ENCODE data around the gene IFT122.
A peak's percentile ranks its signal among the peaks of the same experiment; 100 is the strongest.
"Not testable (repeated sequence)": the region's sequence is repeated elsewhere in the genome, so short reads cannot be mapped to it uniquely, and the experiment has no call there.

Gene IFT122, protein sequence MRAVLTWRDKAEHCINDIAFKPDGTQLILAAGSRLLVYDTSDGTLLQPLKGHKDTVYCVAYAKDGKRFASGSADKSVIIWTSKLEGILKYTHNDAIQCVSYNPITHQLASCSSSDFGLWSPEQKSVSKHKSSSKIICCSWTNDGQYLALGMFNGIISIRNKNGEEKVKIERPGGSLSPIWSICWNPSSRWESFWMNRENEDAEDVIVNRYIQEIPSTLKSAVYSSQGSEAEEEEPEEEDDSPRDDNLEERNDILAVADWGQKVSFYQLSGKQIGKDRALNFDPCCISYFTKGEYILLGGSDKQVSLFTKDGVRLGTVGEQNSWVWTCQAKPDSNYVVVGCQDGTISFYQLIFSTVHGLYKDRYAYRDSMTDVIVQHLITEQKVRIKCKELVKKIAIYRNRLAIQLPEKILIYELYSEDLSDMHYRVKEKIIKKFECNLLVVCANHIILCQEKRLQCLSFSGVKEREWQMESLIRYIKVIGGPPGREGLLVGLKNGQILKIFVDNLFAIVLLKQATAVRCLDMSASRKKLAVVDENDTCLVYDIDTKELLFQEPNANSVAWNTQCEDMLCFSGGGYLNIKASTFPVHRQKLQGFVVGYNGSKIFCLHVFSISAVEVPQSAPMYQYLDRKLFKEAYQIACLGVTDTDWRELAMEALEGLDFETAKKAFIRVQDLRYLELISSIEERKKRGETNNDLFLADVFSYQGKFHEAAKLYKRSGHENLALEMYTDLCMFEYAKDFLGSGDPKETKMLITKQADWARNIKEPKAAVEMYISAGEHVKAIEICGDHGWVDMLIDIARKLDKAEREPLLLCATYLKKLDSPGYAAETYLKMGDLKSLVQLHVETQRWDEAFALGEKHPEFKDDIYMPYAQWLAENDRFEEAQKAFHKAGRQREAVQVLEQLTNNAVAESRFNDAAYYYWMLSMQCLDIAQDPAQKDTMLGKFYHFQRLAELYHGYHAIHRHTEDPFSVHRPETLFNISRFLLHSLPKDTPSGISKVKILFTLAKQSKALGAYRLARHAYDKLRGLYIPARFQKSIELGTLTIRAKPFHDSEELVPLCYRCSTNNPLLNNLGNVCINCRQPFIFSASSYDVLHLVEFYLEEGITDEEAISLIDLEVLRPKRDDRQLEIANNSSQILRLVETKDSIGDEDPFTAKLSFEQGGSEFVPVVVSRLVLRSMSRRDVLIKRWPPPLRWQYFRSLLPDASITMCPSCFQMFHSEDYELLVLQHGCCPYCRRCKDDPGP

DNA sequence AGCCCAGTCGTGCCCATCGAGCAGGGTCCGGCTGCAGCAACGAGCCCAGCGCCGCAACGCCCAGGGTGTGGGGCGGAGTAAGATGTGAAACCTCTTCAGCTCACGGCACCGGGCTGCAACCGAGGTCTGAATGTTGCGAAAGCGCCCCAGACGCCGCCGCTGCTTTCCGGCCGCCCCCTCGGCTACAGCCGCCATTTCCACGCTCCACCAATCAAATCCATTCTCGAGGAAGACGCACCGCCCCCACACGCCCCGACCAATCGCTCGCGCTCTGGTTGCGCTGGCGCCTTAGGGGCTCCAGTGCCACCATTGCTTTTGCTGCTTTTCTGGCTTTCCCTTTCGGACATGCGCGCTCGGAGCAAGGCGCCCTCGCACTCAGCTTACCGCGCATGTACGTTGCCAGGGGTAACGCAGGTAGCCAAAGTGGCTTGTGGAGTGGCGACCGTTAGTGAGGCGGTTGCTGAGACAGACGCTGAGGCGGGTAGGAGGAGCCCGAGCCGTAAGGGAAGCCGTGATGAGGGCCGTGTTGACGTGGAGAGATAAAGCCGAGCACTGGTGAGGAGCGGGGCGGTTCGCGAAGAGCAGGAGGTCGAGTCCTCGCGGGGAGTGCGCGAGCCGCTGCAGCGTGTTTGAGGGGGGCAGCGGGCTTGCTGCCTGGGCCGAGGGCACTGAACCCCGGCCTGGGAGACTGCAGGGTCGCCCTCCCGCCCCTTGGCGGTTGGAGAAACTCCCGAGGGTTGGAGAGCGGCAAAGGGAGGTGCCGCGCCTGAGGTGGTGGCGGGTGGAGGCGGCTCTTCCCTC is at the start of gene IFT122, which contains the start of gene MBD4:
Gene IFT122, plus strand, starts transcription at position 408 of the 801 bp plus-strand sequence. Its CDS starts 107 bp downstream, at position 515.
Gene MBD4, minus strand, starts transcription at position 132 of the 801 bp plus-strand sequence. Its CDS starts 115 bp downstream, at position 17.
- peak; percentile 100 for DNase-seq

DNA sequence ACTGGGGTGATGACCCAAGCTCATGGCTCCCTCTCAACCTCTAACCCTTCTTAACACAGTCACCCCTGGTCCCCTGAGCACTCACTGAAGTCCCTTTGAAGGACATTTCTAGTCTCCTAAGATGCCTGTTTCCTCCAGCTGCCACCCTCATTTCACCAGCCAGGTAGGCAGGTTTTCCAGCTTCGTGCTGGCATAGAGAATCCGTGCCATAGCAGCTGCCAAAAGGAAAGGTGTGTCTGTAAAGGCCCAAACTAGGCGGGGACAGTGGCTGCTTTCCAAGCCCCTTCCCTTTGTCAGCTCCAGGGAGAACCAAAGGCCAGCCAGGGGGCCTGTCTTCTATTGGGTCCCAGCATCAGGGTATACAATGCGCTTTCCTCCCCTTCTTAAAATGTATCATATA is 48.4 kb upstream of the IFT122 start:
- DNase-seq = not testable (repeated sequence)

DNA sequence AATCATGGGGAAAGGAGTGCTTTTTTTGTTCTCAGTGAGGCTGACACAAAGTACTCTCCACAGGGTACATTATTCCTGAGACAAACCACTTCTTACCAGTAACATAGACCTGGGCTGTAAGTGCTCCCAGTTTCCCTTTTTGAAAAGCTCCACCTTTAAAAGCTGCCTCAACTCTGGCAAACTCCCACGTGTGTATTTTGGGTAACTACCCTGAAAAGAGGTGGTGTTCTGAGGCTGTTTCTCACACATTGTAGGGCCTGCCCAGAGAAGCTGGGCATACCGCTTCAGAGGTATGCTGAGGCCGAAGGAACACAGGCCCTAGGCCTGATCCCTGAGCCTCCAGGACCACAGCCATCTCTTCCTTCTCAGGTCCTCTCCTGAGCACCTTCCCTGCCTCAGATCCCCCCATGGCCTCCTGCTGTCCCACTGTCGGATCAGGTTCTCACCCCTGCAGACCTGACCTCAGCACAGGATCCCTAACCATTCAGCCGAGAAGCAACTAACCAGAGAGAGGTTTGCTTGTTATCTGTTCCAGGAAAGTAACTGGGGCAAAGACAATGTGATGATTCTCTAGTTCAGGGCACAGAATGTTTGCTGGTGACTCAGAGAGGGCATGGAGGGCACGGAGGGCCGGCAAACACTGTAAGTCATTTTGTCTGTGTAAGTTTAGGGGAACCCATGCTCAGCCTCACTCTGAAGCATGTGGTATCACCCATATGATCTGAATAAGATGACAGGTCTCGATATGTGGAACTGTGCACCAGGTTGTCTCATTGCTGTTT is 47.7 kb upstream of the IFT122 start:
- not testable (repeated sequence) for DNase-seq

GRCh38 chr3:129393271-129393670 is 46.8 kb upstream of the IFT122 start:
- no peak for DNase-seq

DNA sequence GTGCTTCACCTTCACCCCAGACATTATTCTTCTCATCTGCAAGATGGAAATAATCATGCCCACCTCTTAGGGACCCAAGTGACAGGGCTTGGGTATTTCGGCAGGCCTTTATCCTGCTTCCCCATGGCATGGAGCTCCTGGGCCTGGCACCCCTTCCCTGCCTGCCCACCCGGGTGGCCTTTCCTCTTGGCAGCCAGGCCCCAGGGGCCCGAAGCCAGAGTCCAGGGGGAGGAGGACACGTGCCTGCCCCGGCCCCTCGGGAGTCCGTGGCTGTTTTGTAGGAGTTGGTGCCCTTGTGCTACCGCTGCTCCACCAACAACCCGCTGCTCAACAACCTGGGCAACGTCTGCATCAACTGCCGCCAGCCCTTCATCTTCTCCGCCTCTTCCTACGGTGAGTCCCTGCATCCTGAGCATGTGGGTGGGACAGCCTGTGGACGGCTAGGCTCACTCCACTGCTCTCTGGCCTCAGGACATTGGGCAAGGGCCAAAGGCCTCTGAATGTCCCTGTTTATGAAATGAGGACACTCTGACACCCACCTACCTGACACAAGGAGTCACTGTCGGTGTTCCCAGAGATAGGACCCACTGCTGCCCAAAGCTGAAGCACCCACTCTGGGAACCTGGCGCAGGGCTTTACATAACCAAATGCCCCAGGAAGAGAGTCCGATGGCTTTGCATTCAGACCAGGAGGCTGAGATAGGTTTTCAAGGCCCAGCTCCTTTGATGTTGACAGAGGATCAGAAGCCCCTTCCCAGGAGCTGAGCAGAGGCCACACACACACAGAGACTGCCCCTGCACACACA is 46.1 kb upstream of the IFT122 start:
- not testable (repeated sequence) for DNase-seq

DNA sequence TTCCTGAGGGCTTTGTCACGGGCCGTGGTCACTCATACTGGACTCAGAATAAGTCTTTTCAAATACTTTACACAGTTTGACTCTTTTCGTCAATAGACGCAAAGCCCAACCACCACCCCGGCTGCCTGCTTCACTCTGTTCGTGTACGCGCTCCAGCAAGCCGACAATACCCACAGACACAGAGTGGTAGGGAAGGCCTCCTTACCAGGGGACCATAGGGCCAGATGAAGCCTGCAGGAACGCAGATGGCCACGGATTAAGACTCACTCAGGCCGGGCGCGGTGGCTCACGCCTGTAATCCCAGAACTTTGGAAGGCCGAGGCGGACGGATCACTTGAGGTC is 41.2 kb upstream of the IFT122 start:
- peak; percentile 7 for DNase-seq

GRCh38 chr3:129399145-129399894 is 40.7 kb upstream of the IFT122 start:
- peak; percentile 90 for DNase-seq

DNA sequence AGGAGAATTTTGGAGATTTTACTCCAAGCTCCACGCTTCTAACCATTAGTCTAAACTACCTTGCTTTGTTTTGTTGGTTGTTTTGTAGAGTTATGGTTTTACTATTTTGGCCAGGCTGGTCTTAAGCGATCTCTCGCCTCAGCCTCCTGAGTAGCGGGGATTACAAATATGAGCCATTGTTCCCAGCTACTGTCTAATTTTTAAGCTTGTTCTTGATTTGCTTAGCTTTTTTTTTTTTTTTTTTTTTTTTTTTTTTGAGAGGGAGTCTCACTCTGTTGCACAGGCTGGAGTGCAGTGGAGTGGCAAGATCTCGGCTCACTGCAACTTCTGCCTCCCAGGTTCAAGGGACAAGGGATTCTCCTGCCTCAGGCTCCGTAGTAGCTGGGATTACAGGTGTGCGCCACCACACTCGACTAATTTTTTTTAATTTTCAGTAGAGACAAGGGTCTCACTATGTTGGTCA is 40.1 kb upstream of the IFT122 start:
- peak; percentile 39 for DNase-seq

- no peak for DNase-seq
Measured at GRCh38 chr3:129402210-129402609, 37.8 kb upstream of the IFT122 start.

- no peak for DNase-seq
Measured at GRCh38 chr3:129402616-129403015, 37.4 kb upstream of the IFT122 start.

DNA sequence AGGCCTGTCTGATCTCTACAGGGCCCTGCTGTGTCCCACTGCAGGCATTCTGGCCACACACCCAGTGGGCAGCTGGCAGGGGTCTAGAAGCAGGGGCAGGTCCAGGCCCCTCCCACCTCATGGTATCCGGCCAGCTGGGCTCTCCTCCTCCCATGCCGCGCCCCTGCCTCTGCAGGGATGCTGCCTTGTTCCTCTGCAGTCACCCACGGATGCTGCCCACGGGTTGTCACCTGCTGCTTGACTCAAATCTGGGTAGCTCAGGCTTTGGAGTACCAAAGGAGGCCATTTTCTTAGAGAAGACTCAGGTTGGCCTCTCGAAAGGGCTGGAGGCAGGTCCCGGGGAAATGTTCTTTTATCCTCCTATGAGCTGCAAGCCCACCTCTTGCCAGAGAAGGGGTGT is 36.6 kb upstream of the IFT122 start:
- DNase-seq = no peak

GRCh38 chr3:129404130-129404529 is 35.9 kb upstream of the IFT122 start:
- DNase-seq = no peak

GRCh38 chr3:129404610-129405009 is 35.4 kb upstream of the IFT122 start:
- no peak for DNase-seq

DNA sequence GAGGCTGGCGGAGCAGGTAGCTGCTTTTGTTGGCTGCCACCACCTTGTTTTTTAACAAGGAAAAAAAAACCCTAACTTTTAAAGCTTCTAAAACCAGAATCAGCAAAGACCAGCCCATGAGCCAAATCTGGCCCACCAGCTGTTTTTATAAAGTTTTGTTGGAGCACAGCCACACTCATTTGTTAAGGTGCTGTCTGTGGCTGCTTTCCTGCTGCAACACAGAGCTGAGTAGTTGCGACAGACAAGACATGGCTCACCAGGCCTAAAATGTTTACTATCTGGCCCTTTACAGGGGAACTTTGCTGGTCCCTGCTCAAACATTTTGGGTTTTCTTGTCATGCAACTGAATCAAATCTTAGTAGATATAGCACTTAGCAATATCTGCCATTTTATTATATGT is 30.5 kb upstream of the IFT122 start:
- DNase-seq = no peak

DNA sequence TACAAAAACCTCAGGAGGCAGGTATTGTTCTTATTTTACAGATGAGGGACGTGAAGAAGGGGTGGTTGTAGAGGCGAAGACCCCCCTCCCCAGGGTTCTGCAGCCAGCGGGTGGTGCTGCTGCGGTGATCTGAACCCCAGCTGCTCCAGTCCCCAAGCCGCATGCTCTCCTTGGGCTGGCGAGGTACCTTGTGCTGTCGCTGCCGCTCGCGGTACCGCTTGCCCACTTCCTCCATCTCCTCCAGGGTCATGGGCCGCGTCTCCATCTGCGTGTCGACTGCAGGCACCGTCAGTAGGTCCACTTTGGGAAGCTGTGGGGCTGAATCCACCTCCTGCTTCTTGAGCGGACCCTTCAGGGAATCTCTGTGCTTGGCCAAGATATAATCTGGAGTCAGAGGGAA is 29.1 kb upstream of the IFT122 start:
- no peak for DNase-seq

DNA sequence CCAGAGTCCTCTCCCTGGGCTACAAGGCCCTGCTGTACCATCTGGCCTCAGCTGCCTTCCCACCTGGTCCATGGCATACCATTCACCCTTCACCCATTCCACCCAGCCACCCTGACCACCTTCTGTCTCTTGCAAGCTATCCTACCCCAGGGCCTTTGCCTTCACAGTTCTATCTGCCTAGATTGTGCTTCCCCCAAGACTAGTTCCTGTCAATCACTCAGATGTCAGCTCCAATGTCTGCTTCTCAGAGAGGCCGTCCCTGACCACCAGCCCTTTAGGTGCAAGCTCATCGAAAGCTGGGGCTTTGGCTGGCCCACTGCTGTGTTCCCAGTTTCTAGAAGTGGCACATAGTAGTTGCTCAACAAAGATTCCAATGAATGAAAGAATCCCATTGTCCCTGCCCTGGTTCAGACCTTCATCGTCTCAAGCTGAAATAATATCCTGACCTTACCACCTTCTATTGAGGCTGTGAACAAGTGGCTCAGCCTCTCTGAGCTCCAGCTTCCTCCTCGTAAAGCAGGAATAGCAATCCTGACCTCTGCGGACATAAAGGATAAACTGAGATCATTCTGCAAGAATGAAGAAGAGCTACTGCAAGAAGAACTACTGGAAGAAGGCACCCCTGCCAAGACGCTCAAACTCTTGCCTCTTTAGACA is 27.4 kb upstream of the IFT122 start:
- no peak for DNase-seq

GRCh38 chr3:129413238-129413637 is 26.8 kb upstream of the IFT122 start:
- not testable (repeated sequence) for DNase-seq

GRCh38 chr3:129413687-129414506 is 26.1 kb upstream of the IFT122 start:
- no peak for DNase-seq

Data from activated CD4-positive, alpha-beta T cell treated with anti-CD3 and anti-CD28 coated beads, Interleukin-10, Interleukin-2, amounts not matched to agents 100 ng/mL and 50 ng/mL, durations not matched to agents 16 hours and 8 hours (primary cell).